Glomerular visceral epithelial cell (primary cell): Measurements from ENCODE around the gene AKR7A2.
"Not testable (repeated sequence)": the region's sequence is repeated elsewhere in the genome, so short reads cannot be mapped to it uniquely, and the experiment has no call there.

Source experiments
- DNase-seq: peaks from one replicate; pipeline ENCODE4 v3.0.0-alpha.2; 2016; ENCODE audit errors: extremely low spot score

AKR7A2 gene

DNA sequence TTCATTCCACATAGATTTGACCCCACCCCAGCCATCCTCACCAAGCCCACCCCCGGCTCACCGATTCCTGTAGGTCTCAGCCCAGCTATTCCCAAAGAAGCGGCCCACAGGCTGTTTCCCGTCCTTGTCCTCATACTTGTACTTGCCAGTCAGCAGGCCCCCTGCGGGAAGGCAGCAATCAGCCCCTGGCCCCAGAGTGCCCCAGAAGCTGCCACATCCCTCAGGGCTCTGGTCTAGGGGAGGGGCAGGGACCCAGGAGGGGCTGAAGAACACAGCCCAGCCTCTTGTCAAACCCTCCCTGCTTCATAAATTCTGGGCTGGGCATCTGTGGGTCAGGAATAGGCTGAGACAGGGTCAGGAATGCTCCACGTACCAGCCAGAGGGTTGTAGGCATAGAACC lies 5.0 kb downstream of the AKR7A2 start:
- DNase-seq: no peak

DNA sequence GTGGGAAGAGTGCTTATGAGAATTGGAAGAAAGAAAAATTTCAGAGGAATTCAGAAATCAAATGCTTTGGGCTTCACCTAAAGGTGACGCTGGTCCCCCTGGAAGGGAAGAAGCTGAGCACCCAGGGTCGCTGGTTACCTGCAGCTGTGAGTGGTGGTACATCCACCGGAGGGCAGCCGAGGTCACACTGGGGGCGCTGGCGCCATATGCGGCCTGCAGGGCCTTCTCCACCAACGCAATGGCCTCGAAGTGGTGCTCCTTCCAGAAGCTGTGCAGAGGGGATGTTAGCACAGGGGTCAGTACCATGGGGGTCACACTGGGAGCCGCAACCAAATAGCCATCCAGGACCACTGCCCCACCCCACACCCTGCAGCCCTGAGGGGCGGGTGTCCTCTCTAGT lies 6.1 kb downstream of the AKR7A2 start:
- DNase-seq: no peak

DNA sequence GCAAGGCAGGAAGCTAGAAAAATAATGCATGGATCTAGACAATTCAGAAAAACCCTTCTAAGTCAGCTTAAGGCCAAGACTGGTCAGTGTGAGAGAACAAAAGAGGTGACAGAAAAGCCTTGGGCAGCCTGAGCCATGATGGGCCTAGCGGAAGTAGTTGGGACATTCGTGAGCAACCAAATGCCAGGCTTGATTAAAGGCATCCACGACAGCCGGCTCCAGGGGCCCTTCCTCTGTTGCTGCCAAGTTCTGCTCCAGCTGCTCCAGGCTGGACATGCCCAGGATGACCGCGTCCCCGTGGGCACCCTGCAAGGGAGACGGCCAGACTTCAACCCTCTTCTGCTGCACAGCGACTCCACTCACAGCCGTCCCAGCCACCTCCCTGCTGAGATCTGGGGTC lies 7.9 kb downstream of the AKR7A2 start:
- not testable (repeated sequence) for DNase-seq

DNA sequence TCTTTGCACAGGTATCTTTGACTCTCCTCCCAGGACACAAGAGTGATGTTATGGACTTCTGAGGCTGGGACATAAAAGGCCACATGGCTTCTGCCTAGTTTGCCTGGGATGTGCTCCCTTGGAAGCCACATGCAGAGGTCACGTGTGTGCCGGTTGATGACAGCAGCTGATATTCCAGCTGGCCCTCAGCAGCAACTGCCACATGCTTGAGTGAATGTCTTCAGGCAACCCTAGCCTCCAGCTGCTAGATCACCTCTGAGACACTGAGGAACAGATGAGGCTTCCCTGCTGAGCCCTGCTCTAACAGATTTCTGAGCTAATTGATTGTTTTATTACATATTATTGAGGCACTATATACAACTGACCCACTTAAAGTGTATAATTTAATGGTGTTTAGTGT lies 11.7 kb downstream of the AKR7A2 start:
- DNase-seq: no peak

DNA sequence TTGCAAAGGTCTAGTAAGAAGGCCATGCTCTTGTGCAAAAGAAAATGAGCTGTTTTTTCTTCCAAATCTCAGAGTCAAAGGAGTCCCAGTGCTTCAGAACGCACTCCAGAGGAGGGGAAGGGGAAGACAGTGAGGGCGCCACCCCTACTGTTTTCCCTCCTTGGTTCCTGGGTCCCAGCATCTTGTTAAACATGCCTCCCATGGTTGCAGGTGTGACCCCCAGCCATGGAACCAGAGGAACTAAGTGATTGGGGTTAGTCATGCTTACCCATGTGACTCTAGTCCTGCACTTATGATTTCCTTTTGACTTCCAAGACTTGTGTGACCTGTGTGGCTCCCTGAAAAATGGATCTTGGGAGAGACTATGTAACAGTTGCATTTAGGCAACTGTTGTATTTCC lies 17.3 kb downstream of the AKR7A2 start:
- DNase-seq: no peak

DNA sequence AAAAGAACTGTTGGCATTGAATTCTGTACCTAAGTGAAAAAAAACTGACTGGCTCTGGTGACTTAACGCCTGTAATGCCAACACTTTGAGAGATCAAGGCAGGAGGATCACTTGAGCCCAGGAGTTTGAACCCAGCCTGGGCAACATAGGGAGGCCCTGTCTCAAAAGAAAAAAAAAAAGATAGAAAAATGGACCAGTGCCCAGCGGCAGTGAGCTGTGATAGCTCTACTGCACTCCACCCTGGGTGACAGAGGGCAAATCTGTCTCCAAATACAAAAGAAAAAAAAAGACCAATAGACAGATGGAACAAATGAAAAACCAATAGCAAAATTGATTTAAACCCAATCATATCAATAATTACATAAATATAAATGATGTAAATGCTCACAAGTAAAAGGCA lies 22.7 kb downstream of the AKR7A2 start:
- DNase-seq: no peak

DNA sequence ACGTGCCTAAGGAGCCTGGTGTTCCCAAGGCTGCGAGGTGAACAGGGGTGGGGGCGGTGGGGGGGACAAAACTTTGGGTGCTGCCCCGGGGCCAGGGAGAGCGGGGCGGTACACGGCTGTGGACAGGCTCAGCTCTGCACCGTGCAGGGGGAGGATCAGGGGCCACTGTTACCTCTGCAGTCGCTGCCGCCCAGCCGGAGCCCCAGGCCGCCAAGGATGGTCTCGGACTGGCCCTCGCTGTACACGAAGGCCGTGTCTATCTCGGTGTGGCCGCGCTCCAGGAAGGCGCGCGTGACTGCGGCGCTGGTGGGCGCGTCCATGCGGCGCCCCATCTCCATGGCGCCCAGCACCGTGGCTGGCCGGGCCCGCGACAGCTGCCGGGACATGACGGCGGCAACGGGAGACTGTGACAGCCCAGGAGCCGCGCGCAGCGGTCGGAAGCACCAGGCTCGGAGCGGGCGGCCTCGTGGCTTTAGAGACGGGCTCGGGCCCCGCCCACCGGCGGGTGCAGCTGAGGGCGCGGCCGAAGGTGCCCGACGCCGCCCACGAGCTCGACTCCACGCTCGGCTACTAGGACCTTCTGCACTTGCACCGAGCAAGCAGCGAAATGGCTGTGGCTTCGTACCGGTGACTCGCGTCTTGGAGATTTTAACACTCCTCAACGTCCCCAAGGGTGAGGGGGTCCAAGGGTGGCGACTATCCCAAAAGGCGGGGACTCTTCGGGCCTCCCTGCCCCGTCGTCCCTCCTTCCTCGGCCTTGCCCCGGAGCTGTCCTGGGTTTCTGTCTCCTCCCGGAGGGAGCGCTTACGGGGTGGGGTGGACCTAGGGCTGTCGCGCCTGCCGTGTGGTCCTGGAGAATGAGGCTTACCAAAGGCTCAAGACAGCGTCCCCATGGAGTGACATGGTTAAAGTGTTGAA lies 23.4 kb downstream of the AKR7A2 start, which contains the start of gene AKR7A3:
TSS of gene AKR7A3 (minus strand) at position 447 of the 918 bp plus-strand sequence. CDS start at position 386, 61 bp downstream.
- DNase-seq: not testable (repeated sequence)

DNA sequence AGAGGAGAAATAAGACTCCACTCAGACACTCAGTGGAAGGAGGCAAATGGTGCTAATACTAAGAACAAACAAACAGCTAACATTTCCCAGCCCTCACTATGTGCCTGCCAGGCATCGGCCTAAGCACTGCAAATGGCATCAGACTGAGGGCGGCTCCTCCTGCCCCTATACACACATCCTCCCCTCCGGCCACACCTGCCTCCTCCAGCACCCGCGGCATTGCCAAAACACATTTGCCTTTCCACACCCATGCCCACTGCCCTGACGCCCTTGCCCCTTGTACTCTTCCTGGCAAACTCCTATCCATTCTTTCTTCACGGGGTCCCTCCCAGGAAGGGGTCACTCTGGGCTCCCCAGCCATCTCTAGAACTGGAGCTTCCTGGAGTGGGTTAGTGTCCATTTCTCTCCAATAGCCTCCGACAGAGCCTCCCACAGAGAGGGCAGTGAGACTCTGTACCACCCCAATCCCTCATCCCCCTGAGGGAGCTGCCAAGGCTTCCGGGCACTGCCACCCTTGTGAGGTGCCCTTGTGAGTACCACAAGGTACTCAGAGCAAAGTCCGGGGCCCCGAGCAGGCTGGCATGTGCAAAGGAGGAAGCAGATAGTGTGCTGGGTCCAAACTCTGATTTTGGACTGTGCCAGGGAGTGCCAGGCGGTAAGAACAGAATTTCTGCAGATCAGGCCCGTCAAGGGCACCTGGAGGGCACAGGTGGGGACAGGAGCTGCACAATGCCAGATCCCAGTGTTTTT lies 24.3 kb downstream of the AKR7A2 start:
- no peak for DNase-seq

DNA sequence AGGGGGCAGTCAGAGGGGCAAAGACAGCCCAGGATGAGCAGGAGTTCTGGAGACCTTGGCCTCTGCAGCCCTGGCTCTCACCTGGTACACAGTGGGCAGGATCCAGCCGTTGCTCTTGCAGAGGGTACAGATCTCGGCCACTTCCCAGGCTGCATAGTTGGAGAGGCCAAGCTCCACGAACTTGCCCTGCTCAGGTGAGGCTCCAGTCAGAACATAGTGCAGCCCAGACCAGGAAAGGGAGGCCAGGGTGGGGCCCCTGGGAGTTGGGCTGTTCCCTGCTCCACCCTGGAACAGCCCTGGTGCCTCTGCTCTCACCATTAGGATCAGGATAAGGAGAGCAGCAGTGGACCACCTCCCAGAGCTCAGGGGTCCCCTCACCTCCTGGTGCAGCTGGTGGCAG lies 26.1 kb downstream of the AKR7A2 start:
- DNase-seq: not testable (repeated sequence)

DNA sequence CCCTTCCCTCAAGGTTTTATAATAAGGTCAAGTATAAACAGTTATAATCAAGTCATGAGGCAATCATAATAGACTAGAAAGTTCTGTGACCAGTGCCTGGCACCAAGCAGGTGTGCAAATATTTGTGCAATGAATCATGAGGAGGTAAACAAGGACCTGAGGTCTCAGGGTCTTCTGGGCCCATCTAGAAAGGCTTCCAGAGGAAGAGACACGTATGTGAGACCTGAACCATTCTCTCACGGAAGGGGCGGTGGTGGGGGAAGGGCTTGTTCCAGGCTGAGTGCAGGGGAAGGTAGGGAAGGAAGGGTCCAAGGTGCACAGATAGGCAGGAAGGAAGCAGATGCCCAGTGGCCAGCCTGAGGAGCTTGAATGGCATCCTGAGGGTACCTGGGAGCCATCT lies 26.6 kb downstream of the AKR7A2 start:
- not testable (repeated sequence) for DNase-seq

DNA sequence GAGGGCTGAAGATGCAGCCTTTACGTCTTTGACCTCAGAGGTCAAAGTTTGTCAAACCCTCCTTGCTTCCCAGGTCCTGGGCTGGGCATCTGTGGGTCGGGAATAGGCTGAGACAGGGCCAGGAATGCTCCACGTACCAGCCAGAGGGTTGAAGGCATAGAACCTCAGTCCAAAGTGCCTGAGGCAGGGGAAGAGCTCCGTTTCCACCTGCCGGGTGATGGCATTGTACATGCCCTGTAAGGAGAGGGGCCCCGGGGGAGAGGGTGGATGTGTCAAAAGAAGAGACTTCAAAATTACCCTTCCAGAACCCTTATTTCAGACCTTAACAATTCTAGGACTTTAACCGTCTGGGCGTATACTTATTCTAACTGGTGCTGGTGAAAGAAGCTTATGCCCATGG lies 27.1 kb downstream of the AKR7A2 start:
- DNase-seq: no peak

DNA sequence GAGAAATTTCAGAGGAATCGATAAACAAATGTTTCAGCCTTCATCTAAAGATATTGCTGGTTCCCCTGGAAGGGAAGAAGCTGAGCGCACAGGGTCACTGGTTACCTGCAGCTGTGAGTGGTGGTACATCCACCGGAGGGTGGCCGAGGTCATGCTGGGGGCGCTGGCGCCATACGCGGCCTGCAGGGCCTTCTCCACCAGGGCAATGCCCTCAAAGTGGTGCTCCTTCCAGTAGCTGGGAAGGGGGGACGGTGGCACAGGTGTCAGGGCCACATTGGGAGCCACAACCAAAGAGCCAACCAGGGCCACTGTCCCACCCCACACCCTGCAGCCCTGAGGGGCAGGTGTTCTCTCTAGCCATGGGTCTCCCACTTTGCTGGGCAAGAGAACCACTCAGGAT lies 28.1 kb downstream of the AKR7A2 start:
- DNase-seq: no peak

DNA sequence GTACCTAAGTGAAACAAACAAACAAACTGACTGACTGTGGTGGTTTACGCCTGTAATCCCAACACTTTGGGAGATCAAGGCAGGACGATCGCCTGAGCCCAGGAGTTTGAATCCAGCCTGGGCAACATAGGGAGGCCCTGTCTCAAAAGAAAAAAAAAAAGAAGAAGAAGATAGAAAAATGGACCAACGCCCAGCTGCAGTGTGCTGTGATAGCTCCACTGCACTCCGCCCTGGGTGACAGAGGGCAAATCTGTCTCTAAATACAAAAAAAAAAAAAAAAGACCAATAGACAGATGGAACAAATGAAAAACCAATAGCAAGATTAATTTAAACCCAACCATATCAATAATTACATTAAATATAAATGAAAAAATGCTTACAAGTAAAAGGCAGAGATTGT lies 37.3 kb downstream of the AKR7A2 start:
- no peak for DNase-seq

DNA sequence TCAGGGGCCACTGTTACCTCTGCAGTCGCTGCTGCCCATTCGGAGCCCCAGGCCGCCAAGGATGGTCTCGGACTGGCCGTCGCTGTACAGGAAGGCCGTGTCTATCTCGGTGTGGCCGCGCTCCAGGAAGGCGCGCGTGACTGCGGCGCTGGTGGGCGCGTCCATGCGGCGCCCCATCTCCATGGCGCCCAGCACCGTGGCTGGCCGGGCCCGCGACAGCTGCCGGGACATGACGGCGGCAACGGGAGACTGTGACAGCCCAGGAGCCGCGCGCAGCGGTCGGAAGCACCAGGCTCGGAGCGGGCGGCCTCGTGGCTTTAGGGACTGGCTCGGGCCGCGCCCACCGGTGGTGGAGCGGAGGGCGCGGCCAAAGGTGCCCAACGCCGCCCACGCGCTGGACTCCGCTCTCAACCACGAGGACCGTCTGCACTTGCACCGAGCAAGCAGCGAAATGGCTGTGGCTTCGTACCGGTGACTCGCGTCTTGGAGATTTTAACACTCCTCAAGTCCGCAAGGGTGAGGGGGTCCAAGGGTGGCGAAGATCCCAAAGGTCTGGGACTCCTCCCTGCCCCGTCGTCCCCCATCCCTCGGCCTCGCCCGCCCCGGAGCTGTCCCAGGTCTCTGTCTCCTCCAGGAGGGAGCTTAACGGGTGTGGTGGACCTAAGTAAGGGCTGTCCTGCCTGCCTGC lies 38.0 kb downstream of the AKR7A2 start:
- not testable (repeated sequence) for DNase-seq

DNA sequence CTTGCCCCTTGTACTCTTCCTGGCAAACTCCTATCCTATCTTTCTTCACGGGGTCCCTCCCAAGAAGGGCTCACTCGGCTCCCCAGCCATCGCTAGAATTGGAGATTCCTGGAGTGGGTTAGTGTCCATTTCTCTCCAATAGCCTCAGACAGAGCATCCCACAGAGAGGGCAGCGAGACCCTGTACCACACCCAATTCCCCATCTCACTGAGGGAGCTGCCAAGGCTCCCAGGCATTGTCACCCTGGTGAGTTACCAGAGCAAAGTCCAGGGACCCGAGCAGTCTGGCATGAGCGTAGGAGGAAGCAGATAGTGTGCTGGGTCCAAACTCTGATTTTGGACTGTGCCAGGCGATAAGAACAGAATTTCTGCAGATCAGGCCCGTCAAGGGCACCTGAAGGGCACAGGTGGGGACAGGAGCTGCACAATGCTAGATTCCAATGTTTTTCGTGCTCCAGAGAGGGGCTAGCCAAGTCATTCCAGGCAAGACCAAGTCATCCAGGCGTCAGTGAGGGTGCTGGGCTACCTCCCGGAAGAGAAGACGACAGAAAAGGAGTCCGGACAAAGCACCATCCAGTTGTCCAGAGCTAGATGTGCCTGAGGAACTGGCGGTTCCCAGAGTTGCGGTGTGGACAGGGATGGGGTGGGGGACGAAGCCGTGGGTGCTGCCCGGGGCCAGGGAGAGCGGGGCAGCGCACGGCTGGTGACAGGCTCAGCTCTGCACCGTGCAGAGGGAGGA lies 38.7 kb downstream of the AKR7A2 start:
- no peak for DNase-seq

DNA sequence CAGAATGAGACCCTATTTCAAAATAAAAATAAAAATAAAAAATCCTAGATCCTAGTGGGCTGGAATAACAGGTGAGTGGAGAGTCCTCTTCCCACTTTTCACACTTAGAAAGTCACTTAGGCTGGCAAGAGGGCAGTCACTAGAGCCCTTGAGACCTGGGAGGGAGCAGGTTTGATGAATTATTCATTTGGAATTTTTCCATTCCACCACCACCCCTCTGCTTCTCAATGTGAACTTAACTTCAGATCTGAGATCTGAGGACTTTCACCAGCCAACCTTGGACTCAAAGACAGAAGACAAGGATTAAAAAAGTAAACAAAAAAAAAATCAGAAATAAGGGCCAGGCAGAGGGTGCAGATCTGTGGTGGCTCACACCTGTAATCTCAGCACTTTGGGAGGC lies 39.9 kb downstream of the AKR7A2 start:
- DNase-seq: no peak

DNA sequence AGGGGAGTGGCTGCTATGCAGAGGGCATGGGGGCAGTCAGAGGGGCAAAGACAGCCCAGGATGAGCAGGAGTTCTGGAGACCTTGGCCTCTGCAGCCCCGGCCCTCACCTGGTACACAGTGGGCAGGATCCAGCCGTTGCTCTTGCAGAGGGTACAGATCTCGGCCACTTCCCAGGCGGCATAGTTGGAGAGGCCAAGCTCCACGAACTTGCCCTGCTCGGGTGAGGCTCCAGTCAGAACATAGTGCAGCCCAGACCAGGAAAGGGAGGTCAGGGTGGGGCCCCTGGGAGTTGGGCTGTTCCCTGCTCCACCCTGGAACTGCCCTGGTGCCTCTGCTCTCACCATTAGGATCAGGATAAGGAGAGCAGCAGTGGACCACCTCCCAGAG lies 41.6 kb downstream of the AKR7A2 start:
- not testable (repeated sequence) for DNase-seq

DNA sequence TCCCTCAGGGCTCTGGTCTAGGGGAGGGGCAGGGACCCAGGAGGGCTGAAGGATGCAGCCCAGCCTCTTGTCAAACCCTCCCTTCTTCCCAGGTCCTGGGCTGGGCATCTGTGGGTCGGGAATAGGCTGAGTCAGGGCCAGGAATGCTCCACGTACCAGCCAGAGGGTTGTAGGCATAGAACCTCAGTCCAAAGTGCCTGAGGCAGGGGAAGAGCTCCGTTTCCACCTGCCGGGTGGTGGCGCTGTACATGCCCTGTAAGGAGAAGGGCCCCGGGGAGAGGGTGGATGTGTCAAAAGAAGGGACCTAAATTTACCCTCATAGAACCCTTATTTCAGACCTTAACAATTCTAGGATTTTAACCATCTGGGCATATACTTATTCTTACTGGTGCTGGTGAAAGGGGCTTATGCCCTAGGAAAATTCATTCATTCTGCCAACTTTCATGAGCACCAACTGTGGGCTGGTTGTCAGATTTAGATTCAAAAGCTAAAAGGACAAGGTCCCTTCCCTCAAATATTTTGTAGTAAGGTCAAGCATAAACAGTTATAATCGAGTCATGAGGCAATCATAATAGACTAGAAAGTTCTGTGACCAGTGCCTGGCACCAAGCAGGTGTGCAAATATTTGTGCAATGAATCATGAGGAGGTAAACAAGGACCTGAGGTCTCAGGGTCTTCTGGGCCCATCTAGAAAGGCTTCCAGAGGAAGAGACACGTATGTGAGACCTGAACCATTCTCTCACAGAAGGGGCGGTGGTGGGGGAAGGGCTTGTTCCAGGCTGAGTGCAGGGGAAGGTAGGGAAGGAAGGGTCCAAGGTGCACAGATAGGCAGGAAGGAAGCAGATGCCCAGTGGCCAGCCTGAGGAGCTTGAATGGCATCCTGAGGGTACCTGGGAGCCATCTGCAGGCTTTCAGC lies 42.3 kb downstream of the AKR7A2 start:
- DNase-seq: not testable (repeated sequence)

DNA sequence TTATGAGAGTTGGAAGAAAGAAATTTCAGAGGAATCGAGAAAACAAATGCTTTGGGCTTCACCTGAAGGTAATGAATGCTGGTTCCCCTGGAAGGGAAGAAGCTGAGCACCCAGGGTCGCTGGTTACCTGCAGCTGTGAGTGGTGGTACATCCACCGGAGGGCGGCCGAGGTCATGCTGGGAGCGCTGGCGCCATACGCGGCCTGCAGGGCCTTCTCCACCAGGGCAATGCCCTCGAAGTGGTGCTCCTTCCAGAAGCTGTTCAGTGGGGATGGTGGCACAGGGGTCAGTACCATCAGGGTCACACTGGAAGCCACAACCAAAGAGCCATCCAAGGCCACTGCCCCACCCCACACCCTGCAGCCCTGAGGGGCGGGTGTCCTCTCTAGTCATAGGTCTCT lies 43.5 kb downstream of the AKR7A2 start:
- no peak for DNase-seq

DNA sequence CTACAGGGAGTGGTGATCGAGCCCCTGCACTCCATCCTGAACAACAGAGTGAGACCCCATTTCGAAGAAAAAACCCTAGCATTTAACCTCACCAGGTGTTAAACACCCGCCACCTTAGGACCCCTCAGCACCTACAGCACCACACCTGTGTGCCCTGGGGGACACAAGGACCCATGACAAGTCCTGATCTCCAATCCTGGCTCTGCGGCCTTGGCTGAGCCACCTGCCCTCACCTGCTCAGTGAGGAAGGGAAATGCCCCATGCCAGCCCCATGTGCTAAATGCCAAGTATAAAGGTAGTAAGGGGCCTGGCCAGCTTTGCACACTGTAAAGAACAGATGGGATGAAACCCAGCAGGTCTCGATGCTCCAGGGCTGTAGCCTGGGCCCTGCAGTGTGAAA lies 49.2 kb downstream of the AKR7A2 start:
- no peak for DNase-seq

DNA sequence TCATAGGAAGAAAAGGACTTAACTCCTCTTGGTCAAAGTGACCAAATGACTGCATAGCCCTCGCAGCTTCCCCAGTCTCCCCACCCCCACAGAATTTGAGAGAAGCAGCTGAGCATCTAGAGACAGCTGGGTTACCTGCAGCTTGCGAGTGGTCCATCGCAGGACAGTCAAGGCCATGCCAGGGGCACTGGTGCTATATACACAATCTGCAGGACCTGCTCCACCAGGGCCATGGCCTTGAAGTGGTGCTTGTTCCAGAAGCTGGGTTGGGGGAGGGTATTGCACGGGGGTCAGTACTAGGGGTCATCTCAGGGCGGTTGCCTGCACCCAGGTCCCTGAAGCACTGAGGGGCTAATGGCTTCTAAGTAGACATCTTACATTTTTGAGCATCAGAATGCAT lies 49.9 kb downstream of the AKR7A2 start:
- no peak for DNase-seq
